ENCODE measurements around the gene SCYGR2.

DNA sequence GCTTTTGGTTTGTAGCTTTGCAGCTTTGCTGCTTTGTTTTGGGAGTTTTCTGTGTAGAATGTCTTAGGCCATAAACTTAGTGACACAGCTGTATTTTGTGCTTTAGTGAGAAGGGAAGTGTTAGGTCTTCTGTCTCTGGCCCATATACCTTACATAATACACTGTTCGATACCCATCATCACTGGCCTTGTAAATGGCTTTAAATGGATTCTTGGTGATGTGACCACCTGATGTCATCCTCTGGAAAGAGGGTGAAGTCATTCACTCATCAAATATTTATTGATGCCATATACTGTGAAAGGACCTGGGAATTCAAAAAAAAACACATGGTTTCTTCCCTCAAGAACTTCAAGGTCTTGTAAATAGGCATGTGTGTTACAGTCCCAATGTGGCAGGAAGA is 18.9 kb upstream of the SCYGR2 start:
- TF ChIP-seq POLR2AphosphoS5 (IDR thresholded peaks at IDR 0.05; ENCODE audit: low read depth, low read length) = no peak
- no peak for TF ChIP-seq EZH2 (IDR thresholded peaks at IDR 0.05)
- no peak for TF ChIP-seq POLR2A (IDR thresholded peaks at IDR 0.05; ENCODE audit: borderline replicate concordance, extremely low read depth, insufficient read depth, insufficient read length)
